Lung microvascular endothelial cell (primary cell): Measurements from ENCODE around the gene CASTOR2. TPM values are rescaled to one million over a fixed set of nuclear protein-coding genes. Genes with fewer than 3 reads are reported as not detected.
"Not testable (repeated sequence)": the region's sequence is repeated elsewhere in the genome, so short reads cannot be mapped to it uniquely, and the experiment has no call there.

Experiments used
- DNase-seq, 2 donors: peaks; one replicate each; pipeline versions ENCODE4 v3.0.0 to v3.0.0-alpha.2; 2010; ENCODE audit warnings: low read depth in 2 of 2
- total RNA-seq: library from RNA; depleted of rRNA; stranded (reverse); fragments of >200 nt; gene quantifications from 2 replicates; pipeline ENCODE4 v1.2.1, GENCODE V29; 2014

Gene CASTOR2
- total RNA-seq, 1 donor from 2014 or later: 12.7 TPM

DNA sequence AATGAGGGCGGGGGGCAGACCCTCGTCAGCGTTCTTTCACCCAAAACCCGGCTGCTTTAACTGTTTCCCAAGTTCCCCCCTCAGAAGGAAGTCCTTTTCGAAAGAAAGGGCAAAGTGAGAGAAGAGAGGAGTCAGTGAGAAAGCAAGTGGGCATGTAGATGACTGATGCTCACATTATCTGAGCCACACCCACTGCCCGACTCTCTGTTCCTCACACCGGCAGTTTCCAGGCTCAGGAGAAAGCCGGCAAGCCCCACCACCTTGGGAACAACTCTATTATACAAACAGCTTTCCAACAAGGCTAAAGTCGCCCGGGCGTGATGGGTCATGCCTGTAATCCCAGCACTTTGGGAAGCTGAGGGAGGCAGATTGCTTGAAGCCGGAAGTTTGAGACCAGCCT lies 86.0 kb downstream of the CASTOR2 start:
- no peak for DNase-seq

DNA sequence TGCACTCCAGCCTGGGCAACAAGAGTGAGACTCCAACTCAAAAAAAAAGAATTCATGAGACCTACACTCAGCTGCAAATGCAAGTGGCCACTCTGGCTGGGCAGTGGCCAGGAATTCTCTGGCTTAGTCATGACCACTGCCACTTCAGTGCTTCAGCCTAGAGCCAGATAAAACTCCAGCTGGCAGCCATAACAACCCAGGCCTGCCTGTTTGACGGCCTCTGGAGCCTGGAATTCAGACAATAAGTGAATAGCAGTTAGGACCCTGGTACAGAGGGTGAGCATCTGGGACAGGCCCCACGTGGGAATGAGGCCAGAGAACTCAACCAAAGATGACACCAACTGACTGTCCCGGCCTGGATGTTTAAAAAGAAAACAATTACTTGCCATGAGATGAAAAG lies 90.2 kb downstream of the CASTOR2 start:
- peak; percentile 46 to 65 for DNase-seq

DNA sequence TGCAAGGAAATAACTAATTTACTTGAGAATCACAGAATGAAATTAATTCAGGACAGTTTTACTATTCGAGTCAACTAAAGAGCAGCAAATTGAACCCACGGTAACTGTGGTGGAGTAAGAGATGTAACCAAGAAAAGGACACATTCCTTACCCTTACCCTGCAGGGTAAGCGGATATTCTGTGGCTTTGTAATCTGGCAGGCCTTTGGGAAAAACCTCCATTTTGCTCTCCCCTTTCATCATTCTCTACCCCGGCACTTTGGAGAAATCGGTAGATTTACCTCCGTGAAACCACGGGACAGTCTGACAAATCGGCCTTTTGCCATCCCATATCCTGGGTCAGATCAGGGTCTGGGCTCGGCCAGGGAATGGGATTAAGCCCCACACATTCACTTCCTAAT lies 90.7 kb downstream of the CASTOR2 start:
- no peak for DNase-seq

DNA sequence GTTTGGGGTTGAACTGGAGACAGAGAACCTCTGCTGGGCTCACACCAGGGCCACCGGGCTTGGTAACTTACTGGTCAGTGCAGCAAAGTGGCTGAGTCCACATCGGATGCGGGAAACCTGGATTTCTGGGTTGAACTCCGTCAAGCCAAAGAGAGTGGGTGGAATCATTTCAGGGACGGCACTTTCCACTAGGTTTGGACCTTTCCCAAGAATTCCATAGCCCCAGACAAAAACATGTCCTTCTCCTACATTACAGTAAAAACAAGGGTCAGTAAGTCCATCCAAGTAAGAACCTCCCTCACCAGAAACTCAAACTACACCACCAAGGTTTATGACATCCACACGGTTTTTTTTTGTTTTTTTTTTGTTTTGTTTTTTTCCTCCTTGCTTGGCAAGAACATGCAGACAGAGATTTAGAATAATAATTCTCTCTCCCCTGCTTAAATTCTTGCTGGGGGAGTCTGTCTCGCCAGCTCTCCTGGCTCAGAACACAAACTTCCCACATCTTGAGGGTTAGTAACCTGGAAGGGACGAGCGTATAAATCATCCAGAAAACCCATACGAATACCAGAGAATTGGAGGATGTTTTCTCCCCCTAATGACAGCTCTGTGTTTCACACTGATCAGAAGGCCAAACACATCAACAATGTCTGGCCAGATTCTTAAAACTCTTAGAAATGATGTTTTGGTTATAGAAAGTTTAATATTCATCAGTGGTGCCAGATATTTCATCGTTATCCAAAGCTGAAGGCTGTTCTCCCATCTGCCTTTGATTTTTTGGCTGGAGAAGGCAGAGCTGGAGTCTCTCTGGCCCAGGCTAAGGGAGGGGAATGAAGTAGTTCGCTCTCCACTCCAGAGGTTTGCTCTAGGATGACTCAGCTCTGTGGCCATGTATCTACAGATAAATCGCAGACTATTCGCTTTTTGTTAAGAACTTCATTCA lies 91.6 kb downstream of the CASTOR2 start:
- DNase-seq: peak; percentile 34 to 36

DNA sequence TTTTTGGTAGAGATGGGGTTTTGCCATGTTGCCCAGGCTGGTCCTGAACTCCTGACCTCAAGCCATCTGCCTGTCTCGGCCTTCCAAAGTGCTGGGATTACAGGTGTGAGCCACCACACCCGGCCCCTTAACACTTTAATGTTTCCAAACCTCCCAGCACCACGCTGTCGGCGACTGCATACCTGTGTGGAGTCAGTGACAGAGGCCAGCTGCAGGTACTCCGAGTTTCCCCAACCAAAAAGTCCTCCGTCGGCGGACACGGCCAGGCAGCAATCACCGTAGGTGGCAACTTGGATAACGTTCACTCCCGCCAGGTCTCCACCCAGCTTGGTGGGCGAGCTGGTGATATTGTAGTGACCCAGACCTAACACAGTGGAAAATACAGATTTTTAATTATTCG lies 93.9 kb downstream of the CASTOR2 start:
- DNase-seq: no peak

DNA sequence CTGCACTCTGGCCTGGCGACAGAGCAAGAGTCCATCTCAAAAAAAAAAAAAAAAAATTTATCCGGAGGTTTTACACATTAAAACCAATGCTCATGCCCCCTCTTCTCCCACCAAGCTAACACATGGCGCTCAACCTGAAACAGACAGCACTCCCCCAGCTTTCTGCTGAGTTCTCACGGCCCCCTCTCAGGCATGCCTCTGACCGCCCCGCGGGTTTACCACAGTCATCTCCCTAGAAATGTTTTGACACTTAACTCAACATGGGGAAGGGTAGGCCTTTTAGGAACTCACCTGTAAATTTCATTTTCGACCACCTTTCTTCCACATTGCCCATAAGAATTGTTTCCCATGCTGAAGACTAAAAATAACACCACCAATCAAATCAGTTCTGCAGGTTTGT lies 99.8 kb downstream of the CASTOR2 start:
- DNase-seq: no peak

DNA sequence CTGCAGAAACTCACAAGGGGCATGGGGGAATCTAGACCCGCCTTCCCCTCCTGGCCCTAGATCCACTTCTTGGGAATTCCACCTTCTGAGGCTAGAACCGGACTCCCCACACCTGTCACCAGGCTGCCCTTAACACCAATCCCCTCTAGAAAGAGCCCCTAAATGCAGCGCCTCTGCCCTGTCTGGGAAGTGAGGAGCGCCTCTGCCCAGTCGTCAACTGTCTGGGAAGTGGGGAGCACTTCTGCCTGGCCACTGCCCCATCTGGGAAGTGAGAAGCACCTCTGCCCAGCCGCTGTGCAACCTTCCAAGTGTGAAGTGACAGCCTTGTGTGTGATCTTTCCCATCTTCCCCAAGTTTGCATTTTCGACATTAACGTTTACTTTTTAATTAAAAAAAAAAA lies 100.3 kb downstream of the CASTOR2 start:
- no peak for DNase-seq

DNA sequence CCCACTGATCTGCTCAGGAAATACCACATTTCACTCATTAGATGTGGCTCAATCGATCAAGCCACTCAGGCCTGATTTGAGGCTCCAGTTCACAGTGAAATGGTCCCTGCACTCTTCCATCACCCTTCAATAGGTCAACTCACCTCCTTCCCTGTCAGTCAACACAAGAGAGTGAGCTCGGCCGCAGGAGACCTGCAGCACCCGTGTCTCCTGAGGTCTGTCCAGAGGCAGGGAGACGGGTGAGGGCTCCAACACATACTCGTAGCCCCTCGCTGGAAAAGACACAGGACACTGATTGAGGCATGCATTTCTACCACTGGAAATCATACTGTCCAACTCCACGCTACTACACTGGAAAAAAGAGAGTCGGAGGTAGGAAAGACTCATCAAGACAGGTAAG lies 102.0 kb downstream of the CASTOR2 start:
- no peak for DNase-seq

DNA sequence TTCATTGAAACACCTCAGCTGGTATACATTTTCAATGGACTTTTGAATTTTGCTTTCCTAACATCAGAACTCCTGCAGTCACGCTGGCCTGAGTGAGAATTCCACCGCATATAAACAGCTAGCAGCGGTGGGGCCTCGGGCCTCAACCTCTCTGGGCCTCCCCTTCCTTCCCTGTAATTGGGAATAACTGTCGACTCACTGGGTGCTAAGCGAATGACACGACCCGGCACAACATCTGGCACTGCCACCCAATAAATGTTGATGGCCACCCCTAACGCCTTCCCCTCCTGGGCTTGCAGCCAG lies 108.4 kb downstream of the CASTOR2 start:
- DNase-seq: peak in 1 of 2 donors; percentile 34

DNA sequence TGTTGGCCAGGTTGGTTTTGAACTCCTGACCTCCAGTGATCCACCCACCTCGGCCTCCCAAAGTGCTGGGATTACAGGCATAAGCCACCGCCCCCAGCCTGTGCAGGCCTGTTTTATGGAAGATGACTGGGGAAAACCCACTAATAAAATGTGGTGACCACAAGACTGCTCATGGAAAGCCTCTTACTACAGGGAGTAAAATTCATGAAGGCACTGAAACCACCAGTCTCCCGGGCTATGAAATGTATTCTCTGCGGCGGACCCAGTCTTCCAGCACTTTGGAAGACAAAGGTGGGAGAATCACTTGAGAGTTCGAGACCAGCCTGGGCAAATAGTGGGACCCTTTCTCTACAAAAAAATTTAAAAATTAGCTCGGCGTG lies 109.7 kb downstream of the CASTOR2 start:
- not testable (repeated sequence) for DNase-seq

Other genes starting within 250 kb of the CASTOR2 start
- not detected in 2 replicates for gene NCF1, start 190.7 kb upstream of the CASTOR2 start, total RNA-seq
- gene GTF2IRD2, start 113.1 kb upstream of the CASTOR2 start, total RNA-seq: 4.6 and 5.4 TPM in 2 replicates
- gene RCC1L, start 109.1 kb downstream of the CASTOR2 start, total RNA-seq: 37.3 and 38.8 TPM in 2 replicates
- gene GTF2IRD2B, start 127.9 kb downstream of the CASTOR2 start, total RNA-seq: 10.2 and 13.5 TPM in 2 replicates